ENCODE measurements around the gene VIPR1. TPM values are rescaled to one million over a fixed set of nuclear protein-coding genes. Genes with fewer than 3 reads are reported as not detected.

VIPR1 gene, protein sequence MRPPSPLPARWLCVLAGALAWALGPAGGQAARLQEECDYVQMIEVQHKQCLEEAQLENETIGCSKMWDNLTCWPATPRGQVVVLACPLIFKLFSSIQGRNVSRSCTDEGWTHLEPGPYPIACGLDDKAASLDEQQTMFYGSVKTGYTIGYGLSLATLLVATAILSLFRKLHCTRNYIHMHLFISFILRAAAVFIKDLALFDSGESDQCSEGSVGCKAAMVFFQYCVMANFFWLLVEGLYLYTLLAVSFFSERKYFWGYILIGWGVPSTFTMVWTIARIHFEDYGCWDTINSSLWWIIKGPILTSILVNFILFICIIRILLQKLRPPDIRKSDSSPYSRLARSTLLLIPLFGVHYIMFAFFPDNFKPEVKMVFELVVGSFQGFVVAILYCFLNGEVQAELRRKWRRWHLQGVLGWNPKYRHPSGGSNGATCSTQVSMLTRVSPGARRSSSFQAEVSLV
- 10 to 100 TPM in 1 of 2 donors, 1 to 10 TPM in 1; 1.9 to 12.1 TPM for total RNA-seq

- Mint-ChIP-seq H3K27me3 (peaks cover 24% of the 10 kb centered on the region), H3K9me3 (no peaks in the 10 kb centered on the region), H3K27ac (peak within 1 kb of the TSS; percentile 80), H3K4me3 (peak within 1 kb of the TSS; percentile 99), H3K4me1 (peaks cover 36% of the 10 kb centered on the region), H3K36me3 (ENCODE audit: low read depth) (no peaks in the 10 kb centered on the region)
- ATAC-seq (replicated peaks), result peak; percentile 94
Observed at GRCh38 chr3:42502429-42503250, at the start of gene VIPR1. VIPR1 (plus strand) TSS chr3:42502643; CDS start chr3:42502736, 93 bp downstream.

- H3K36me3 Mint-ChIP-seq (ENCODE audit: low read depth), result no peaks in the 10 kb centered on the region
- H3K27me3 Mint-ChIP-seq, result peaks cover 14% of the 10 kb centered on the region
- no peaks in the 10 kb centered on the region for H3K4me1 Mint-ChIP-seq
- ATAC-seq (replicated peaks), result no peak
- no peaks in the 10 kb centered on the region for H3K9me3 Mint-ChIP-seq
- no peak overlapping the region for H3K27ac Mint-ChIP-seq
- H3K4me3 Mint-ChIP-seq, result no peak overlapping the region
Observed at GRCh38 chr3:42456211-42456610, 46.2 kb upstream of the VIPR1 start.

DNA sequence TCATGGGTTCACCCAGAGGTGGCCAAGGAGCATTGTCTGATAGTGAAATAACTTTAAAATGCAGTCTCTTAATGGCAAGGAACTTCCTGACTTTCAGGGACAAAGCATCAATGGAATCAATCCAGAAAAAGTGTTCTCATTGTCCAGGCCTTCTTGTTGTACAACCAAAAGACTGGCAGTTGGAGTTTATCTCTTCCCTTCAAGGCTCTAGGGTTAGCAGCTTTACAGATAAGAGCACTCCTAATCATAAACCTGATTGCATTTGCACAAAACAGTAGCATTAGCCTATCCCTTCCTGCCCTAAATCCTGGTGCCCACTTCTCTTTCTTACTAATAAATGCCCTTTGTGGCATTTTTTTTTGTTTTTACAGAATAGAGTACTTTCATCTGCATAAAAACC is 43.3 kb upstream of the VIPR1 start:
- H3K4me3 Mint-ChIP-seq, result no peak overlapping the region
- ATAC-seq (replicated peaks), result no peak
- H3K36me3 Mint-ChIP-seq (ENCODE audit: low read depth), result no peaks in the 10 kb centered on the region
- no peak overlapping the region for H3K27ac Mint-ChIP-seq
- peaks cover 14% of the 10 kb centered on the region for H3K27me3 Mint-ChIP-seq
- no peaks in the 10 kb centered on the region for H3K4me1 Mint-ChIP-seq
- H3K9me3 Mint-ChIP-seq, result no peaks in the 10 kb centered on the region

DNA sequence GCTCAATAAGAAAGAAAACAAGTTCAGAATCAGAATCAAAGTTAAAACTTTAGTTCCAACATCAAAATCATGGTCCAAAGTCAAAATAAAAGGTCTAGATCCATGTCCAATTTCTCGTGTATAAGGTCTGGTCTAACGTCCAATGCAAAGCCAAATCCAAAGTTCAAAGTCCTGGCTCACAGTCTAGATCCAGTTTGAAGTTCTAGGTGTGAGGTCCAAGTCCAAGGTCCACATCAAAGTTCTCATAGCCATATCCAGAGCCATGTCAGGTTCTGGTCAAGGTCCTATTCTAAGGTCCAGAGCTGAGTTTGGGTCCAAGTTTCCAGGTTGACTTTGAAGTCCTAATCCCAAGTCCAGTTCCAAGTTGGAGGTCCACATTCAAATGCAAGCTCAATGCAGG is 40.7 kb upstream of the VIPR1 start:
- Mint-ChIP-seq H3K4me3 (no peak overlapping the region), H3K27me3 (peaks cover 8% of the 10 kb centered on the region), H3K4me1 (no peaks in the 10 kb centered on the region), H3K9me3 (peaks cover 3% of the 10 kb centered on the region), H3K27ac (no peak overlapping the region), H3K36me3 (ENCODE audit: low read depth) (no peaks in the 10 kb centered on the region)
- ATAC-seq (replicated peaks), result no peak

GRCh38 chr3:42463093-42463492 is 39.4 kb upstream of the VIPR1 start:
- H3K36me3 Mint-ChIP-seq (ENCODE audit: low read depth), result no peaks in the 10 kb centered on the region
- no peak for ATAC-seq (replicated peaks)
- no peak overlapping the region for H3K27ac Mint-ChIP-seq
- H3K9me3 Mint-ChIP-seq, result peaks cover 3% of the 10 kb centered on the region
- H3K4me3 Mint-ChIP-seq, result no peak overlapping the region
- H3K4me1 Mint-ChIP-seq, result no peaks in the 10 kb centered on the region
- peaks cover 8% of the 10 kb centered on the region for H3K27me3 Mint-ChIP-seq

DNA sequence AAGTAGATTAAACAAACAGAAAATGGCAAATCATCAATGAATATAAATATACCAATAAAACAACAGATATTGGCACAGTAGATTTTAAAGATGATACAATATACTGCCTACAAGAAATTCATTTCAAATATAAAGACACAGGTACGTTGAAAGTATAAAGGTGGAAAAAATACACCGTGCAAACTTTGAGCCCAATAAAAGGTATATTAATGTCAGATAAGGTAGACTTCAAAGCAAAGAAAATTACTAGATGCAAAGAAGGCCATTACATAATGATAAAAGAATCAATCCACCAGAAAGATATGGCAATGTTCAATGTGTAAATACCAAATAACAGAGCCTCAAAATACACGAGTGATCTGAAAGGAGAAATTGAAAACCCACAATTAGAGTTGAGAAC is 34.3 kb upstream of the VIPR1 start:
- ATAC-seq (replicated peaks), result no peak
- Mint-ChIP-seq H3K36me3 (ENCODE audit: low read depth) (no peaks in the 10 kb centered on the region), H3K4me3 (no peak overlapping the region), H3K9me3 (peaks cover 3% of the 10 kb centered on the region), H3K4me1 (no peaks in the 10 kb centered on the region), H3K27ac (no peak overlapping the region), H3K27me3 (peaks cover 7% of the 10 kb centered on the region)

- peaks cover 4% of the 10 kb centered on the region for H3K27me3 Mint-ChIP-seq
- no peak for ATAC-seq (replicated peaks)
- H3K36me3 Mint-ChIP-seq (ENCODE audit: low read depth), result no peaks in the 10 kb centered on the region
- H3K4me3 Mint-ChIP-seq, result no peak overlapping the region
- H3K9me3 Mint-ChIP-seq, result no peaks in the 10 kb centered on the region
- no peaks in the 10 kb centered on the region for H3K4me1 Mint-ChIP-seq
- no peak overlapping the region for H3K27ac Mint-ChIP-seq
Observed at GRCh38 chr3:42472555-42472954, 29.9 kb upstream of the VIPR1 start.

- Mint-ChIP-seq H3K4me1 (no peaks in the 10 kb centered on the region), H3K4me3 (no peak overlapping the region), H3K9me3 (no peaks in the 10 kb centered on the region), H3K27ac (no peak overlapping the region), H3K27me3 (peaks cover 4% of the 10 kb centered on the region), H3K36me3 (ENCODE audit: low read depth) (no peaks in the 10 kb centered on the region)
- no peak for ATAC-seq (replicated peaks)
Observed at GRCh38 chr3:42473083-42473932, 29.1 kb upstream of the VIPR1 start.

- Mint-ChIP-seq H3K4me1 (no peaks in the 10 kb centered on the region), H3K4me3 (no peak overlapping the region), H3K27ac (no peak overlapping the region), H3K27me3 (peaks cover 10% of the 10 kb centered on the region), H3K9me3 (peaks cover 22% of the 10 kb centered on the region), H3K36me3 (ENCODE audit: low read depth) (no peaks in the 10 kb centered on the region)
- ATAC-seq (replicated peaks), result no peak
Observed at GRCh38 chr3:42476225-42477125, 26.0 kb upstream of the VIPR1 start.

DNA sequence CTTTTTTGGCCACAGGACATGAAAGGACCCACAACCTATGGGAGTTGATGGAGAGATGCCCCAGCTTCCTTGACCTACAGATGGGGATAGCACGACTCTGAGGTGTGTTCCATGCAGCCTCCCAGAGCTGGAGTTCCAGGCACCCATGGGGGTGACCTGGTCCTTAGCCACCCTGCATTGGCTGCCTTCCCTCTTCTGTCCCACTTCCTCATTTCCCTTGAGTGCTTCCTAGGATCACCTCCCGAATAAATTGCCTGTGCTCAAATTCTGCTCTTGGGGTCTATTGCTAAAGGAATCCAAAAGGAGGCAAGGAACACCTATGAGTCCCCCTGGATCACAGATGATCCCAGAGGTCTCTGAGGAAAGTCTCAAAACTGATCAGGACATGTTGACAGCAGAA is 24.7 kb upstream of the VIPR1 start:
- Mint-ChIP-seq H3K4me1 (no peaks in the 10 kb centered on the region), H3K4me3 (no peak overlapping the region), H3K27me3 (peaks cover 13% of the 10 kb centered on the region), H3K36me3 (ENCODE audit: low read depth) (no peaks in the 10 kb centered on the region), H3K27ac (no peak overlapping the region), H3K9me3 (peaks cover 23% of the 10 kb centered on the region)
- no peak for ATAC-seq (replicated peaks)

GRCh38 chr3:42478830-42479229 is 23.6 kb upstream of the VIPR1 start:
- H3K4me3 Mint-ChIP-seq, result no peak overlapping the region
- peaks cover 19% of the 10 kb centered on the region for H3K27me3 Mint-ChIP-seq
- peaks cover 28% of the 10 kb centered on the region for H3K9me3 Mint-ChIP-seq
- no peaks in the 10 kb centered on the region for H3K36me3 Mint-ChIP-seq (ENCODE audit: low read depth)
- no peak for ATAC-seq (replicated peaks)
- H3K4me1 Mint-ChIP-seq, result no peaks in the 10 kb centered on the region
- no peak overlapping the region for H3K27ac Mint-ChIP-seq

DNA sequence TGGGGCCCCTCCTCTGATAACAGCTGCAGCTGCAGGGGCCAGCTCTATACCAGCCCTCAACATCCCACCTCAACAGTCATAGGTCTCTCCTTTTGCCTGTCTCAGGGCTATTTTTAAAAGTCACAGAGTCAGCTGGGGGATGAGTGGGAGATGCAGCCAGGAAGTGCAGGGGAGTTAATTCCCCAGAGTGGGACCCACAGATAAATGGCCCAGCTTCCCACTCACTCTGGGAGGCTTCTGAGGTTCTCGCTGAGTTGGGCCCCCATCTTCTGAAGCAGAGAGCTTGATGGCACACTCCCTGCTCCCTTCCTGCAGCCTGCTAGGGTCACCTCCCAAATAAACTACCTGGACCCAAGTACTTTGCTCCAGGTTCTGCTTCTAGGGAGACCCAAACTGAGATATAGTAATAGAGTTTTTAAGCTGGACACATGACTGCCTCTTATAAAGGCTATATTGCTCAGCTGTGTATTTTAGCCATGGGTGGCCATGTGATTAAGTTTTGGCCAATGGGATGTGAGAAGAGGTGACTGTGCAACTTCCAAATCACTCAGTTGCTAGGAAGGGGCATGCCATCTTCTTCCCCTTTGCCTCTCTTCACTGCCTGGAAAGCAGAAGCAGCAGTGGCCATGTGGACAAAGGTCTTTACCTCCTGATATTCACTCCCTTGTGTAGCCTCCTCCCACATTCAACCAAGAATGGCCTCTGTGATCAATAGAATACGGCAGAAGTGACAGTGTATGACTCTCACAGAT is 15.5 kb upstream of the VIPR1 start:
- H3K4me1 Mint-ChIP-seq, result no peaks in the 10 kb centered on the region
- peaks cover 9% of the 10 kb centered on the region for H3K27me3 Mint-ChIP-seq
- H3K9me3 Mint-ChIP-seq, result peaks cover 4% of the 10 kb centered on the region
- H3K27ac Mint-ChIP-seq, result no peak overlapping the region
- no peaks in the 10 kb centered on the region for H3K36me3 Mint-ChIP-seq (ENCODE audit: low read depth)
- no peak for ATAC-seq (replicated peaks)
- no peak overlapping the region for H3K4me3 Mint-ChIP-seq

GRCh38 chr3:42488687-42489086 is 13.8 kb upstream of the VIPR1 start:
- Mint-ChIP-seq H3K36me3 (ENCODE audit: low read depth) (no peaks in the 10 kb centered on the region), H3K9me3 (no peaks in the 10 kb centered on the region), H3K4me3 (no peak overlapping the region), H3K27me3 (no peaks in the 10 kb centered on the region), H3K4me1 (no peaks in the 10 kb centered on the region), H3K27ac (no peak overlapping the region)
- no peak for ATAC-seq (replicated peaks)
